HL-60 (cell line): ENCODE measurements around the gene PCBD2.

Source experiments
- POLR2AphosphoS5 ChIP-seq: IDR thresholded peaks from 2 replicates; pipeline ENCODE4 v1.6.1; 2012; ENCODE audit warnings: low read depth
- TF ChIP-seq, protein P1 (sequence below): IDR thresholded peaks from one replicate; pipeline ENCODE4 v1.5.1; 2011; ENCODE audit warnings: low read length, control low read depth, inconsistent platforms; ENCODE audit not compliant: insufficient read depth

DNA sequence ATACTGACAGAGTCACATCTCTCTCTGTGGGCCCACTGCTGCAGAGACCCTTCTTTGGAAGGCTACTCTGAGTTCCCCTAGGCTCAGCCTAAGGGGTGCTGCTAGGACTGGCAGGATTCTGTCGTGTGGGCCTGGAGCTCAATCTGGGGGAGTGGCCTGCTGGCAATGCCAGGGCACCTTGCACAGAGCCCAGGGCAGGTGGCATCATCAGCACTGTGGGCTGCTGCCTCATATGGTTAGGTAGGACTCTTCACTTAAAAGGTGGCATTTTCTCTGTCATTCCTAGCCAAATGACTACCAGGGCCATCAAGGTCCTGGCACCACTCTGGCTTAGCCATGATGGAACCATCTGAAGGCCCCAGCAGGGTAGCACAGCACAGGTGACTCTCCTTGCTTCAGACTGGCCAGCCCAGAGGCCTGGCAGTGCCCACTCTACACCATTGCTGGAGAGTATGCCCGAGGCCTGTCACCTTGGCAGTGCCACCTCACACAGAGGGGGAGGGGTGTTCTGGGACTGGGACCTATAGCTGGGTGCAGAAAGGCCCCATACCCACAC lies 107.2 kb downstream of the PCBD2 start:
- TF ChIP-seq, protein P1, sequence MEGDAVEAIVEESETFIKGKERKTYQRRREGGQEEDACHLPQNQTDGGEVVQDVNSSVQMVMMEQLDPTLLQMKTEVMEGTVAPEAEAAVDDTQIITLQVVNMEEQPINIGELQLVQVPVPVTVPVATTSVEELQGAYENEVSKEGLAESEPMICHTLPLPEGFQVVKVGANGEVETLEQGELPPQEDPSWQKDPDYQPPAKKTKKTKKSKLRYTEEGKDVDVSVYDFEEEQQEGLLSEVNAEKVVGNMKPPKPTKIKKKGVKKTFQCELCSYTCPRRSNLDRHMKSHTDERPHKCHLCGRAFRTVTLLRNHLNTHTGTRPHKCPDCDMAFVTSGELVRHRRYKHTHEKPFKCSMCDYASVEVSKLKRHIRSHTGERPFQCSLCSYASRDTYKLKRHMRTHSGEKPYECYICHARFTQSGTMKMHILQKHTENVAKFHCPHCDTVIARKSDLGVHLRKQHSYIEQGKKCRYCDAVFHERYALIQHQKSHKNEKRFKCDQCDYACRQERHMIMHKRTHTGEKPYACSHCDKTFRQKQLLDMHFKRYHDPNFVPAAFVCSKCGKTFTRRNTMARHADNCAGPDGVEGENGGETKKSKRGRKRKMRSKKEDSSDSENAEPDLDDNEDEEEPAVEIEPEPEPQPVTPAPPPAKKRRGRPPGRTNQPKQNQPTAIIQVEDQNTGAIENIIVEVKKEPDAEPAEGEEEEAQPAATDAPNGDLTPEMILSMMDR = no peak
- TF ChIP-seq POLR2AphosphoS5 = no peak
